GM20431 (cell line): ENCODE data around the gene AP2A1.

Experiments used
- in situ Hi-C: fragments of 300-500 bp; cut with MseI, MboI; formaldehyde crosslinking; loops from one replicate; pipeline ENCODE4 v1.15.0; 2020; ENCODE audit warnings: low sequenced_read_pairs; ENCODE audit not compliant: unreplicated experiment

AP2A1 gene

GRCh38 chr19:49851456-49852259, 84.9 kb downstream of the AP2A1 start:
- in situ Hi-C loops = no loop called here

DNA sequence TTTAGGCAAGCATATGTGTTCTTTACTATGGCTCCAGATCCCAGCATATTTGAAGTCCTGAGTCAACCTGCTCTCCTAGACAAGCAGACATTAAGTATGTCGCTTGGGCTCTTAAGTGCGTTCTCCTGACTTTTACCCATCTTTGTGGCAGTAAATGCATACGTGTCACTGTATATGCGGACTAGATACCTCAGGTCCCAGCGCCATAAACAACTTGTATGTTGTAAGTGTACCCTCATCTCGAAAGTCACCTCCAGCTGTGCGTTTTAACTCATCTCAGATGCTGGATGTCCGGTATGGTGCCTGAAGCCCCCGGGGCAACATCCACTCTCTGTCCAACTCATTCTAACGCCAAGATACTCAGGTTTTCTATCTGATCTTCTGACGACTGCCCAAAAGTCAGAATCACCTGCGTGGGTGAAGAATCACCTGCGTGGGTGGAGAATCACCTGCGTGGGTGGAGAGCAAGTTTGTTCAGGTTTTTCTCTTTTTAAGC, 85.9 kb downstream of the AP2A1 start:
- in situ Hi-C loops = no loop called here

DNA sequence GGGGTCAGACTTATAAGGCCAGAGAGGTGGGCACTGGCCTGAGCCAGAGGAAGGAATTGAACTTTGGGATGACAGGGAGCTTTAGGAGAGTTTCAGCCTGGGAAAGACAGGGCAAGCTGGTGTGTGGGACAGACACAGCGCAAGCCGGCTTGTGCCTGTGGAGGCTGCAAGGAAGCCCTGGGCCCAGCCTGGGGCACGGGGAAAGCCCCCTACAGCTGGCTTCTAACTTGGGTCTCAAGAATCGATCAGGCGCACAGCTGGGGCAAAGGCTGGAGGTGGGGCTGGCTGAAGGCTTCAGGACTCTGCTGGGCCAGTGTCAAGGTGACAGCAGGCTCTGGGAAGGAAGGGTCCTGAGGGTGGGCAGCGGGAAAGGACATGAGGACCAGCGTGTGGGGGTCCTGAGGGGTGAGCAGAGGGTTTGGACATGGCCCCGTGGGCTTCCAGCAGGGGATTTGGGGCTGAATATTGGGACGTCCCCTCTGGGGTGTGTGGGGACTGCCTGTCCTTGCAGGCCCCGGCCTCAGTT, 87.1 kb downstream of the AP2A1 start:
- in situ Hi-C loops = no loop called here

- in situ Hi-C loops = no loop called here
These were observed 87.8 kb downstream of the AP2A1 start for GRCh38 chr19:49854378-49855263.

- in situ Hi-C loops = no loop called here
These were observed 88.5 kb downstream of the AP2A1 start for GRCh38 chr19:49855277-49855675.

DNA sequence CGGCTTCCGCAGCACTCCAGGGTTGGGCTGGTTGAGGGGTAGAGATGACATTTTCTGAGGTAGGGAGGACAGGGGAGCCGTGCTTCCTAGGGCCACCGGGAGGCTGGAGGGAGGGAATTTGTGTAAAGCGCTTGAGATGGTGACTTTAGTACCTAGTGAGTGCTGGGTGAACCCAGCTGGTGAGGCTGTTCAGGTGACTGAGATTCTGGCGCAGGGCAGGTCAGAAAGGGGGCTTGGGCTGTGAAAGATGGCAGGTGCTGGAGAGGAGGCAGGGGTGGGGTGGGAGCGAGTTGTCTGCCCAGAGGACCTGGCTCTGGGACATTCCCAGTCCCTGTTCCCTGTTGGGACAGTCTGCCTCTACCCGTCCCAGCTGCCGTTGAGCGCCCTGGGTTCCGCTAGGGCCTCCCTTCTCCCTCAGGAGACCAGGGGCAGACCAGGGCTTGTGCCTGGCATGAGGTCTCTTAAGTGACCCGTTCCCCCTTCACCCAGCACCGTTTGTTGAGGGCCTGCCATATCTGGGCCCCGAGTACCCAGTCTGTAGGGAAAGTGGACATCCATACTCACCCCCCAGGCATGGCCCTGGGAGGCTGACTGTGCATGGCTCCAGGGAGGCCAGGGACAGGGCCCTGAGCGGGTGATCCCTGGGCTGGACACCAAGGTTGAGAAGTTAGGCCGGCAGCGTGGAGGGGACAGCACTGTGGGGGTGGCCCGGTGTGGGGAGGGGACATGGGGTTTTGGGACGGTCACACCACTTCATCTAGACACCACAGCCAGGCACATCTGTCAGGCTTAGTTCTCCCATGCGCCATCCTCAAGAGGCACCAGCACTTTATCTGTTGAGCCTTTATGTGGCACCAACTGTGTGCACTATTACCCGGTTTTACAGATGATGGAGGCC, 89.1 kb downstream of the AP2A1 start:
- in situ Hi-C loops = no loop called here

- in situ Hi-C loops = no loop called here
These were observed 89.8 kb downstream of the AP2A1 start for GRCh38 chr19:49856574-49857021.
